HG03060 (cell line): ENCODE data around the gene NUDT22.
"Not testable (repeated sequence)": the region's sequence is repeated elsewhere in the genome, so short reads cannot be mapped to it uniquely, and the experiment has no call there.

Source experiments
- ATAC-seq: cut with Tn5 transposase; IDR thresholded peaks from one replicate; pipeline ENCODE4 v1.9.1; 2021; ENCODE audit warnings: low read depth, moderate number of reproducible peaks; ENCODE audit not compliant: unreplicated experiment

Gene NUDT22

DNA sequence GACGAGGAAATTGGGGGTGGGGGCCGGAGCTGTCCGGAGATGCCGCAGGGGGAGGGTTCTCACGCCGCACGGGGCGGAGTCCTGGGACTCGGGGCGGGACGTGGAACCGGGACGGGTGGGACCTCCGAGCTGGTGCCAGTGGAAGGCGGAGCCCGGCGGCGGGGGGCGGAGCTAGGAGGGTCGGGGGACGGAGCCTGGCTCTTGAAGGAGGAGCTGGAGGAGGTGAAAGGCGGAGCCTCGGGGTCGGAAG is 15.1 kb downstream of the NUDT22 start:
- peak; percentile 43 for ATAC-seq

- ATAC-seq, result peak; percentile 5
These were observed 15.7 kb downstream of the NUDT22 start for GRCh38 chr11:64241491-64242374.

- no peak for ATAC-seq
These were observed 17.3 kb downstream of the NUDT22 start for GRCh38 chr11:64243236-64243854.

- no peak for ATAC-seq
These were observed 18.0 kb downstream of the NUDT22 start for GRCh38 chr11:64244107-64244506.

DNA sequence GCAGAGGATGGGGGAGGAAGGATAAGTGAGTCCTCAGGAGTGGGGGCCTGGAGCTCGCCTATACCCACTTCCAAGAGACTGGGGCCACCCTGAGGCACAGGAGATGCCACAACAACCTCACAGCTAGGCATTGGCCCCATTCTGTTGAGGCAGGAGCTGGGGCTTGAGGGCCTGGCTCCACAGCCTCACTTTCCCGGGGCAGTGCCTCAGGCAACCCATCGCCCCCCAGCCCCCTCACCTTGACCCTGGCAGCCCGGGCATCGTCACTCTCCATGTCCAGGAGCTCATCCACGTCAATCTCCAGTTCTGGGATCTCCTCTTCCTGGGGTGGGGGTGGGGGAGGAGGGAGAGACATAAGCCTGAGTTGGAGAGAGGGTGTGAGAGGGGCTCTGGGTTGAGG is 18.9 kb downstream of the NUDT22 start:
- no peak for ATAC-seq

- ATAC-seq, result no peak
These were observed 19.3 kb downstream of the NUDT22 start for GRCh38 chr11:64245401-64245796.

GRCh38 chr11:64245797-64246620 is 19.9 kb downstream of the NUDT22 start:
- ATAC-seq, result no peak

GRCh38 chr11:64246621-64246870 is 20.5 kb downstream of the NUDT22 start:
- not testable (repeated sequence) for ATAC-seq

DNA sequence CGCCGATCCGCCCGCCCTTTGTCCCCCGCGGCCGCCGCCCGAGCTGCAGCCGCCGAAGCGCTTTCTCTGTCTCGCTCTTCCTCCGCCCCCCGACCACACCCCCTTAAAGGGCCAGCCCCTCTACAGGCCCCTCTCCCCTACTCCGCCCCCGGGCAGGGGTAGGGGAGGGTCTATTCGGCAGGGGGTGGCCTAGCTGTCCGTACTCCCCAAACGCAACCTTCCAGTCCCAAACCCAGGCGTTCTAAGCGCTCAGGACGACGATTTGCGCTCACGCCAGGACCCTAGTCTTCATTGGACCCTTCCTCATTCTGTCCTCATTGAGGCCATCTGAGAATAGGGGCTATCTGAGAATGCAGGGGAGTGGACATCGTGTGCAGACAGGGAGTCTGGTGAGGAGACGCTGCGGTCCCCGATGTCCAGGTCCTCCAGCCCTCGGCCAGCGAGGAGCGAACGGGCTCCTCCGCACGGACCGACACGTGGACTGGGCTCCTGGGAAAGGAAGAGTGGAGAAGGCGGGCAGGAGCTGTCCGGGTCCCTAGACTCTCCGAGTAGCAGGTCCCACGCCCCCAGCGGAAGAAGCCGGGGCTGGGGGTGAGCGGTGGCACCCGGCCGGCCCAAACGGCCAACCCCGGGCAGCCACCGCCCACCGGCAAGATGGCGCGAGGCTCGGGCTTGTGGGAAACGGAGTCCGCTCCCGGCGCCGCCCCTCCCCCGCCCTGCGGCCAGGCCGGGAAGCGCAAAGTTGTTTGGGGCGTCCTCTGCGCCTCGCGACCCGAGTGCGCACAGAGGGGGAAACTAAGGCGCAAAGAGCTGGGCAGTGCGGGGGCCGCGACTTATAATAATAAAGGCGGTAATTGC is 21.0 kb downstream of the NUDT22 start, which contains the start of gene PPP1R14B:
Gene PPP1R14B, minus strand, starts transcription at position 73 of the 858 bp plus-strand sequence. CDS start 270 bp downstream, outside the sequence.
- no peak for ATAC-seq

- no peak for ATAC-seq
These were observed 21.9 kb downstream of the NUDT22 start for GRCh38 chr11:64247729-64248531.

DNA sequence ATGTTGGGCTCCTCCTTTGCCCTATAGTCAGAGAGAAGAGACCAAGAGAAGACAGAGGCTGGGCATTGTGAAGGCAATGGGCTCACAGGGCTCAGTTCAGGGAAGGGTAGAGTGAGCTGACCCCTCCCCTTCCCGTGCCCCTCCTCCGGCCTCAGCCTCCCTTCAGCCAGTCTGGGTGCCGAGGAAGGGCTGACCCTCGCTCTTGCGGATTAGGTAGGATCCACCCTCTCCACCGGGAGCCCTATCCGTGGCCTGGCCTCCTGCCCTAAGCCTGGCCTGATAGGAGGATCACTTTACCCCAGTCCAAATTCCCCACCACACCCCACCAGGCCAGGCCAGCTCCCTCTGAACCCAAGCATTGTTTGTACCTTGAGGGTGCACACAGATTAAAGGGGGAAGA is 22.5 kb downstream of the NUDT22 start:
- no peak for ATAC-seq

DNA sequence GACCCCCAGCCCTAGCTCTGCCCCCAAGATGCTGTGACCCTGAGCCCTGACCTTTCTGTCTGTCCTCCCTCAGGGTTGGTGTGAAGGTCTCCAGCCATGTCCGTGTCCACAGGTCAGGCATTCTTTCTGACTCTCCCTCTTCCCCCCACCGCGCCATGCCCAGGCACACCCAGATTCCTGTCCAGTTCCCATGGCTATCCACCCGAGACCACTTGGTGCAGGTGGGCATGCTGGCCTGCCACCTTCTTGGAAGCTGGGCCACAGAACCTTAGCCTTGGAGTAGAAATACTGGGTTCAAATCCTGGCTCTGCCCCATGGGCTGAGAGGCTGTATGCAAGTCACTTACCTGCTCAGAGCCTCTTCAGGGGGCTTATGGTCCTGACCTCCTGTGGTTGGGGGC is 23.0 kb downstream of the NUDT22 start:
- ATAC-seq, result no peak

GRCh38 chr11:64249563-64250414 is 23.7 kb downstream of the NUDT22 start:
- ATAC-seq, result no peak

DNA sequence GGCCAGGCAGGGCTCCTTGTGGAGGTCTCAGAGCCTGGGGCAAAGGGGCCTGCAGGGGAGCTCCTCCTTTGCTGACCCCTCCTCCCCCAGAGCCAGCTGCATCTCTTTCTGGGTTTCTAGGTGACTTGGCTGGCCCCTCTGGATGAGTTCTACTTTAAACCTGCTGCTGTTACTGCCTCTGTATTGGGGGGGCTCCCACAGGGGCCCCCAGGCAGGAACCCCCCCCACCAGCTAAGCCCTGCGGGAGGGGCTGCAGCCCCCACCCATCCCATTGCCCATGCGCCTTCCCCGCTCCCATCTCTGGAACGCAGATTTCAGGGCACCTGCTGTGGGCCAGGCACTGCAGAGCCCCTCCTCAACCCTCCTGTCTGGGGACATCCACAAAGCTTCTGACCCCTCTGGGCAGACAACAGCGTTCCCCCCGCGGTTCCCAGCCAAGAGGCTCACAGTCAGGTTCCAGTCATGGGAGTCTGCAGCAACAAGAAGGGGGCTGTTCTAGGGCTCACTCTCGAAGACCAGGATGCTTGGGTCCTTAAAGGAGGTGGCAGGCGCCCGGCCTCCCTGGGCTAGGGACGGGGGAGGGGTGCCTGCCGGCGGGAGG is 24.4 kb downstream of the NUDT22 start:
- ATAC-seq, result no peak

GRCh38 chr11:64251016-64251752 is 25.1 kb downstream of the NUDT22 start, which contains the start of gene PLCB3:
Gene PLCB3, plus strand, starts transcription at chr11:64251530. Its CDS starts 120 bp downstream, at chr11:64251650.
- no peak for ATAC-seq

GRCh38 chr11:64251753-64252002 is 25.6 kb downstream of the NUDT22 start:
- no peak for ATAC-seq

GRCh38 chr11:64252003-64252872 is 26.2 kb downstream of the NUDT22 start:
- ATAC-seq, result no peak
